HEK293 (cell line): ENCODE results near the gene MAFF.

Source experiments
- CTCF ChIP-seq: fragments of 450-650 bp; formaldehyde crosslinking; IDR thresholded peaks from 2 replicates; pipeline ENCODE4 v1.5.1; 2016; ENCODE audit warnings: missing biosample characterization, missing genetic modification characterization
- YY1 ChIP-seq: fragments of 450-650 bp; formaldehyde crosslinking; IDR thresholded peaks from 2 replicates; pipeline ENCODE4 v1.5.1; 2018; ENCODE audit warnings: missing biosample characterization, missing genetic modification characterization
- ZBTB17 ChIP-seq: fragments of 450-650 bp; formaldehyde crosslinking; IDR thresholded peaks from 2 replicates; pipeline ENCODE4 v1.5.1; 2016; ENCODE audit warnings: missing biosample characterization, missing genetic modification characterization
- ZBTB49 ChIP-seq: fragments of 450-650 bp; formaldehyde crosslinking; IDR thresholded peaks from 2 replicates; pipeline ENCODE4 v1.5.1; 2016; ENCODE audit warnings: missing biosample characterization, missing genetic modification characterization, low read depth
- ZBTB8A ChIP-seq: fragments of 450-650 bp; formaldehyde crosslinking; IDR thresholded peaks from 2 replicates; pipeline ENCODE4 v1.5.1; 2016; ENCODE audit warnings: missing biosample characterization, missing genetic modification characterization
- ZNF114 ChIP-seq: fragments of 450-650 bp; formaldehyde crosslinking; IDR thresholded peaks from 2 replicates; pipeline ENCODE4 v1.5.0; 2017; ENCODE audit warnings: missing biosample characterization, missing genetic modification characterization
- ZNF138 ChIP-seq: fragments of 450-650 bp; formaldehyde crosslinking; IDR thresholded peaks from 2 replicates; pipeline ENCODE4 v1.5.1; 2016; ENCODE audit warnings: missing biosample characterization, missing genetic modification characterization, borderline replicate concordance
- ZNF16 ChIP-seq: fragments of 450-650 bp; formaldehyde crosslinking; IDR thresholded peaks from 2 replicates; pipeline ENCODE4 v1.5.1; 2016; ENCODE audit warnings: low read depth, missing biosample characterization, missing genetic modification characterization
- ZNF169 ChIP-seq: fragments of 450-650 bp; formaldehyde crosslinking; IDR thresholded peaks from 2 replicates; pipeline ENCODE4 v1.5.1; 2016; ENCODE audit warnings: missing biosample characterization, missing genetic modification characterization
- ZNF423 ChIP-seq: fragments of 450-650 bp; formaldehyde crosslinking; IDR thresholded peaks from 2 replicates; pipeline ENCODE4 v1.5.1; 2016; ENCODE audit warnings: missing biosample characterization, missing genetic modification characterization
- ZNF670 ChIP-seq: fragments of 450-650 bp; formaldehyde crosslinking; IDR thresholded peaks from 2 replicates; pipeline ENCODE4 v1.5.1; 2016; ENCODE audit warnings: missing biosample characterization, missing genetic modification characterization, low read depth
- ZSCAN23 ChIP-seq: fragments of 450-650 bp; formaldehyde crosslinking; IDR thresholded peaks from 2 replicates; pipeline ENCODE4 v1.5.1; 2016; ENCODE audit warnings: missing biosample characterization, missing genetic modification characterization

- TF ChIP-seq ZNF169 (tag by site-specific recombination), result no peak
- no peak for TF ChIP-seq CTCF (tag by site-specific recombination)
- no peak for TF ChIP-seq ZNF114
- no peak for TF ChIP-seq ZBTB49 (tag by site-specific recombination)
- no peak for TF ChIP-seq ZNF423
- TF ChIP-seq ZNF138, result no peak
- TF ChIP-seq ZSCAN23 (tag by site-specific recombination), result no peak
- no peak for TF ChIP-seq ZBTB17 (tag by site-specific recombination)
- no peak for TF ChIP-seq ZNF16 (tag by site-specific recombination)
- TF ChIP-seq YY1 (tag by site-specific recombination), result no peak
- no peak for TF ChIP-seq ZBTB8A (tag by site-specific recombination)
- TF ChIP-seq ZNF670 (tag by site-specific recombination), result no peak
Observed at GRCh38 chr22:38249301-38249700, 47.5 kb downstream of the MAFF start.
